DMS114 treated with DMSO at 0.1 percent for 48 hours (cell line): ENCODE measurements around the gene ERICH3.
"Not testable (repeated sequence)": the region's sequence is repeated elsewhere in the genome, so short reads cannot be mapped to it uniquely, and the experiment has no call there.

Experiments
- DNase-seq: peaks from one replicate; lab custom pipeline; 2025; ENCODE audit not compliant: unreplicated experiment; lab: John Stamatoyannopoulos, UW

Gene ERICH3

GRCh38 chr1:74681449-74681848 lies 7.9 kb upstream of the ERICH3 start:
- DNase-seq = no peak

GRCh38 chr1:74681001-74681400 lies 7.4 kb upstream of the ERICH3 start:
- DNase-seq = no peak

GRCh38 chr1:74679811-74680210 lies 6.2 kb upstream of the ERICH3 start:
- no peak for DNase-seq

- no peak for DNase-seq
Observed at GRCh38 chr1:74677926-74678325, 4.3 kb upstream of the ERICH3 start.

GRCh38 chr1:74674278-74675048 lies 871 bp upstream of the ERICH3 start:
- DNase-seq = no peak

- not testable (repeated sequence) for DNase-seq
Observed at GRCh38 chr1:74670866-74671265, 2.7 kb downstream of the ERICH3 start.

GRCh38 chr1:74654708-74655107 lies 18.9 kb downstream of the ERICH3 start:
- no peak for DNase-seq

- DNase-seq = no peak
Observed at GRCh38 chr1:74652711-74653139, 20.9 kb downstream of the ERICH3 start.

GRCh38 chr1:74650561-74650960 lies 23.0 kb downstream of the ERICH3 start:
- DNase-seq = no peak

GRCh38 chr1:74641876-74642275 lies 31.7 kb downstream of the ERICH3 start:
- no peak for DNase-seq

- no peak for DNase-seq
Observed at GRCh38 chr1:74641161-74641560, 32.4 kb downstream of the ERICH3 start.

- no peak for DNase-seq
Observed at GRCh38 chr1:74637296-74637695, 36.3 kb downstream of the ERICH3 start.

- no peak for DNase-seq
Observed at GRCh38 chr1:74629283-74629682, 44.3 kb downstream of the ERICH3 start.

GRCh38 chr1:74623716-74624115 lies 49.9 kb downstream of the ERICH3 start:
- no peak for DNase-seq

- no peak for DNase-seq
Observed at GRCh38 chr1:74620242-74620641, 53.4 kb downstream of the ERICH3 start.

- no peak for DNase-seq
Observed at GRCh38 chr1:74618974-74619373, 54.6 kb downstream of the ERICH3 start.

- no peak for DNase-seq
Observed at GRCh38 chr1:74613894-74614293, 59.7 kb downstream of the ERICH3 start.

GRCh38 chr1:74611887-74612286 lies 61.7 kb downstream of the ERICH3 start:
- no peak for DNase-seq

GRCh38 chr1:74610961-74611360 lies 62.6 kb downstream of the ERICH3 start:
- DNase-seq = no peak

- no peak for DNase-seq
Observed at GRCh38 chr1:74609810-74610371, 63.7 kb downstream of the ERICH3 start.

GRCh38 chr1:74596717-74597116 lies 76.9 kb downstream of the ERICH3 start:
- no peak for DNase-seq

- no peak for DNase-seq
Observed at GRCh38 chr1:74593887-74594866, 79.4 kb downstream of the ERICH3 start.
